ENCODE measurements around the gene E2F1. TPM values are rescaled to one million over a fixed set of nuclear protein-coding genes. Genes with fewer than 3 reads are reported as not detected.

The E2F1 gene
- total and polyA plus RNA-seq, 2 experiments from 2014 or later = 12.1 to 42.6 TPM

DNA sequence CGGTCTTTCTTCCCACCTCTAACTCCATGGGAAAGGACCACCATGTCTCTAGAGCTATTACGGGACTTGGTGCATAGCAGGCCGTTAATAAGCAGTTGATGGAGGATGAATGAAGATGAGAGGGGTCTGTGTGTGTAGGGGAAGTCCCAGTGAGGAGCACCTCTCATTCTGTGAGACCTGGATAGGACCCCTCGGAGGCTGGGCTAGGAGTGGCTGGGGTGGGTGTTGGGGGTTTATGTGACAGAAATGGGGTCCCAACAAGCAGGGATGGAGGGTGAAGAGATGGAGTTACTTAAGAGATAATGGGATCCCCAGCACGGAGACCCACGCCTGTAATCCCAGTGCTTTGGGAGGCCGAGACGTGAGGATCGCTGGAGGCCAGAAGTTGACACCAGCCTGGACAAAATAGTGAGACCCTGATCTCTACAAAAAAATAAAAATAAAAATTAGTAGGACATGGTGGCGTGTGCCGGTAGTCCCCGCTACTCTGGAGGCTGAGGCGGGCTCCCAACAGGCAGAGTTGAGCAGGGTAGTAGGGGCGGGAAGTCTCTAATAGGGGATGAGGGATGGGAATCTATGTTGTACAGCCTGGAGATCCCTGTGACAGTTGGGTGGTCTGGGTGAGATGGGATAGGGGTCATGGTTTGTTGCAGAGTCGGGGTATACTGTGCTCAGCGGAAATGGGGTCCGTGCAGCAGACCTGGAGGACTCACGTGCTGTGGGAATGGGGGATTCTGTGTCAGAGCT, 44.9 kb upstream of the E2F1 start:
- peak overlapping the region; percentile 72 for H3K4me3 Mint-ChIP-seq
- no peaks in the 10 kb centered on the region for H3K9me2 ChIP-seq (ENCODE audit: insufficient read depth)
- H3K27ac ChIP-seq (ENCODE audit: low read depth) = no peak overlapping the region
- H3K4me1 Mint-ChIP-seq = peaks cover 17% of the 10 kb centered on the region
- H3K4me1 ChIP-seq (ENCODE audit: insufficient read depth) = peaks cover 17% of the 10 kb centered on the region; the same call in 1 of the 2 replicates
- no peaks in the 10 kb centered on the region for H3K36me3 ChIP-seq (ENCODE audit: insufficient read depth)
- H3K4me3 ChIP-seq = peak overlapping the region; percentile 55
- peaks cover 6% of the 10 kb centered on the region for H3K9me3 Mint-ChIP-seq
- peak overlapping the region; percentile 81 for H3K4me2 ChIP-seq
- H3F3A ChIP-seq (replicated peaks; ENCODE audit: low read depth) = peaks cover 6% of the 10 kb centered on the region; the same call in 1 of the 2 replicates
- peaks cover 6% of the 10 kb centered on the region for H3K36me3 Mint-ChIP-seq (ENCODE audit: low read depth)
- TF ChIP-seq EZH2phosphoT487 (IDR thresholded peaks at IDR 0.05; ENCODE audit: unreplicated experiment) (no peak), EZH2 (IDR thresholded peaks at IDR 0.05; ENCODE audit: low read depth, unreplicated experiment) (no peak), ZNF462 (CRISPR knock-in tag; IDR thresholded peaks at IDR 0.05) (no peak), ZNF114 (CRISPR knock-in tag; IDR thresholded peaks at IDR 0.05) (no peak)
- peak; percentile 5; the same call in 2 of the 3 replicates for ATAC-seq
- H2AFZ ChIP-seq = peak overlapping the region; percentile 100
- H3K79me2 ChIP-seq (replicated peaks; ENCODE audit: insufficient read depth) = no peaks in the 10 kb centered on the region
- H3K27ac Mint-ChIP-seq = no peak overlapping the region; the same call in 1 of the 2 replicates
- peaks cover 24% of the 10 kb centered on the region for H3K27me3 Mint-ChIP-seq (ENCODE audit: insufficient read depth, low read depth, poor library complexity)
- H3K27me3 ChIP-seq (ENCODE audit: insufficient read depth) = no peaks in the 10 kb centered on the region
- H4K20me1 ChIP-seq (replicated peaks; ENCODE audit: insufficient read depth) = no peaks in the 10 kb centered on the region
- no peak for DNase-seq (ENCODE audit: low spot score)

DNA sequence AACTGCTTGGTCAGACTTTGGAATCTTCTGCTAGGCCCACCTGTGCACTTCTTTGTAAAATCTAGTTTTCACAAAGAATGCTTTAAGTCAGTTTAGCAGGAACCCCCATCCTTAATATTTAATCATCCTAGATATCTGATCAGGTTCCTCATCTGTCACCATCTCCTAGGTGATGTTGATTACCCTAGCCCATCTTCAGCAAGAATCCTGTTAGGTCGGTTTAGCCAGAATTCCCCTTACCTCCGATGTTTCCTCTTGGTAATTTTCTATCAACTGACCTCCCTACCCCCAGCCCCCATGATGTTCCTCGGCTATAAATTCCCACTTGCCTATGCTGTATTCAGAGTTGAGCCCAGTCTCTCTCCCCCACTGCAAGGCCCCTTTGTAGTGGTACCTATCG, 42.9 kb upstream of the E2F1 start:
- peaks cover 14% of the 10 kb centered on the region; the same call in 1 of the 2 replicates for H3K4me1 ChIP-seq (ENCODE audit: insufficient read depth)
- H3K36me3 ChIP-seq (ENCODE audit: insufficient read depth) = no peaks in the 10 kb centered on the region
- H3K4me3 ChIP-seq = no peak overlapping the region
- peak overlapping the region; percentile 54; the same call in 1 of the 2 replicates for H2AFZ ChIP-seq
- H3K4me2 ChIP-seq = no peak overlapping the region
- H3K27me3 Mint-ChIP-seq (ENCODE audit: insufficient read depth, low read depth, poor library complexity) = peaks cover 27% of the 10 kb centered on the region
- H3K9me3 Mint-ChIP-seq = no peaks in the 10 kb centered on the region; the same call in 2 of the 3 replicates
- no peaks in the 10 kb centered on the region for H4K20me1 ChIP-seq (replicated peaks; ENCODE audit: insufficient read depth)
- no peak overlapping the region for H3K27ac Mint-ChIP-seq
- H3F3A ChIP-seq (replicated peaks; ENCODE audit: low read depth) = peaks cover 6% of the 10 kb centered on the region; the same call in 1 of the 2 replicates
- no peak for DNase-seq (ENCODE audit: low spot score)
- no peaks in the 10 kb centered on the region for H3K36me3 Mint-ChIP-seq (ENCODE audit: low read depth)
- H3K79me2 ChIP-seq (replicated peaks; ENCODE audit: insufficient read depth) = no peaks in the 10 kb centered on the region
- peaks cover 13% of the 10 kb centered on the region for H3K4me1 Mint-ChIP-seq
- no peak overlapping the region for H3K27ac ChIP-seq (ENCODE audit: low read depth)
- ATAC-seq = no peak
- H3K9me2 ChIP-seq (ENCODE audit: insufficient read depth) = no peaks in the 10 kb centered on the region
- no peak overlapping the region for H3K4me3 Mint-ChIP-seq
- H3K27me3 ChIP-seq (ENCODE audit: insufficient read depth) = no peaks in the 10 kb centered on the region
- TF ChIP-seq EZH2phosphoT487 (IDR thresholded peaks at IDR 0.05; ENCODE audit: unreplicated experiment) (no peak), ETS1 (IDR thresholded peaks at IDR 0.05) (no peak), ZNF331 (CRISPR knock-in tag; IDR thresholded peaks at IDR 0.05; ENCODE audit: low read depth) (no peak), EZH2 (IDR thresholded peaks at IDR 0.05; ENCODE audit: low read depth, unreplicated experiment) (no peak), JUNB (IDR thresholded peaks at IDR 0.05; ENCODE audit: unreplicated experiment) (no peak), CREB1 (CRISPR knock-in tag; IDR thresholded peaks at IDR 0.05; ENCODE audit: low read depth) (no peak)
